GOT3 (cell line): ENCODE data around the gene PLN.

Source experiments
- DNase-seq: peaks from one replicate; lab custom pipeline; 2025; ENCODE audit warnings: mixed read lengths; lab: John Stamatoyannopoulos, UW

Gene PLN

GRCh38 chr6:118537574-118537973, 10.5 kb upstream of the PLN start:
- DNase-seq = no peak

- no peak for DNase-seq
Observed at GRCh38 chr6:118542184-118542952, 5.7 kb upstream of the PLN start.

- DNase-seq = no peak
Observed at GRCh38 chr6:118544105-118544504, 4.0 kb upstream of the PLN start.

GRCh38 chr6:118546164-118546879, 1.8 kb upstream of the PLN start:
- no peak for DNase-seq

- DNase-seq = no peak
Observed at GRCh38 chr6:118546880-118547218, 1.2 kb upstream of the PLN start.

GRCh38 chr6:118548613-118549012, 517 bp downstream of the PLN start:
- DNase-seq = no peak

- no peak for DNase-seq
Observed at GRCh38 chr6:118551063-118552053, 3.3 kb downstream of the PLN start.

- DNase-seq = no peak
Observed at GRCh38 chr6:118553132-118553531, 5.0 kb downstream of the PLN start.

GRCh38 chr6:118554698-118555097, 6.6 kb downstream of the PLN start:
- no peak for DNase-seq

GRCh38 chr6:118558464-118559217, 10.5 kb downstream of the PLN start:
- DNase-seq = no peak

GRCh38 chr6:118559659-118560058, 11.6 kb downstream of the PLN start:
- DNase-seq = no peak

GRCh38 chr6:118562248-118562647, 14.2 kb downstream of the PLN start:
- DNase-seq = no peak

- DNase-seq = no peak
Observed at GRCh38 chr6:118562959-118563358, 14.9 kb downstream of the PLN start.

- DNase-seq = no peak
Observed at GRCh38 chr6:118565311-118565960, 17.3 kb downstream of the PLN start.

- DNase-seq = no peak
Observed at GRCh38 chr6:118567974-118568373, 19.9 kb downstream of the PLN start.

GRCh38 chr6:118569498-118569897, 21.4 kb downstream of the PLN start:
- DNase-seq = no peak

GRCh38 chr6:118571121-118571520, 23.0 kb downstream of the PLN start:
- DNase-seq = no peak

- DNase-seq = no peak
Observed at GRCh38 chr6:118574051-118574865, 26.2 kb downstream of the PLN start.

GRCh38 chr6:118577972-118578371, 29.9 kb downstream of the PLN start:
- DNase-seq = no peak

- DNase-seq = no peak
Observed at GRCh38 chr6:118578617-118579016, 30.5 kb downstream of the PLN start.
